Urinary bladder (tissue), 4 donors: ENCODE measurements around the gene NFYC. TPM values are rescaled to one million over a fixed set of nuclear protein-coding genes. Genes with fewer than 3 reads are reported as not detected.

ENCODE experiments used
- DNase-seq: peaks from one replicate; pipeline ENCODE4 v3.0.0-alpha.2; 2015; ENCODE audit errors: extremely low spot score
- H3K27ac ChIP-seq: one replicate; pipeline ENCODE4 v1.5.1; 2013; ENCODE audit warnings: low read depth, mild to moderate bottlenecking, moderate library complexity
- H3K36me3 ChIP-seq: one replicate; pipeline ENCODE4 v1.6.1; 2013; ENCODE audit warnings: mild to moderate bottlenecking, moderate library complexity; ENCODE audit not compliant: insufficient read depth
- H3K4me1 ChIP-seq: one replicate; pipeline ENCODE4 v1.6.1; 2013; ENCODE audit warnings: mild to moderate bottlenecking, moderate library complexity; ENCODE audit not compliant: insufficient read depth
- H3K4me3 ChIP-seq: one replicate; pipeline ENCODE4 v1.5.1; 2013; ENCODE audit warnings: low read depth, low read length
- WGBS: extraction: QIAGEN DNeasy Blood & Tissue Kit; methylation state at CpG from one replicate; pipeline ENCODE4 v1.1.7; 2013; 5-methylcytosine and 5-hydroxymethylcytosine counted together
- polyA plus RNA-seq: library from polyadenylated mRNA; stranded (reverse); fragments of 200-250 nt; gene quantifications from one replicate; pipeline ENCODE4 v1.2.3, GENCODE V29; 2013
- total RNA-seq: library from RNA; depleted of rRNA; stranded (reverse); fragments of >200 nt; gene quantifications from one replicate; pipeline ENCODE4 v1.2.3, GENCODE V29; 2014
- donor health status: healthy with polysubstance abuse.
- donor health status: healthy.

NFYC gene
- total and polyA plus RNA-seq, 2 donors: 43.8 to 52.3 TPM

DNA sequence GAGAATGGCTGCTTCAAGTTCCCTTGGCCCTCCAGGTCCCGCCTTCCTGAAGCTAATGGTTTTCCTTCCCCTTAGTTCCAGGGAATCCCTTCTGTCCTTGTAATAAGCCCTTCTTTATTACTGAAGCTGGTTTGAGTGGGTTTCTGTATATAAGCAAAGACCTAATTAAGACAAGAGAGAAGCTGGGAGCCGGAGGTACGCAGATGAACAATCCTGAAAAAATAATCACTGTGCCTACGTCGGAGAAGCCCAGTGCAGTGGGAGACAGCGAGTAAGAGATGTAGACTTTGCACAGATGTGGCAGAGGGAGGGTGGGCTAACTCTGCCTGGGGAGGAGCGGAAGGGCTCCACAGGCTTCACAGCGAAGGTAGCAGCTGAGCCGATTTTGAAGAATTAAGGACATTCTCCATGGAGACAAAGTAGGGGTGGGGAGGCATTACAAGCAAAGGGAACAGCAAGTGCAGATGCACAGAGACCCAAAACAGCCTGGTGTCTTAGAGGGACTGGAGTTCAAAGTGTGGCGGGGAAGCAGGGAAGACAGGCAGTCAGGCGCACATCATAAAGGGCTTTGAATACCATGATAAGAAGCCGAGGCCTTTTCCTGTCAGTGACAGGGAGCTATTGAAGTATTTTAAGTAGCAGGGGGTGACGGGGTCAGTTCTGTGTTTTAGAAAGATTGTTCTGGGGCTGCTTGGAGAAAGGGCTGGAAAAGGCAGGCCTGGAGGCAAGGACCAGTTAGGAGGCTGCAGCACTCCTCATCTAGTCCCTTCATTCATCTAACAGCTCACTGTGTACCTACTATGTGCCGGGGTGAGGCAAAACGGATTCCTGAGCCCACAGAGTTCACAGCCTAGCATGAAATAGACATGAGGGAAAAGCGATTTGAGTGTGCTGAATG lies 32.5 kb upstream of the NFYC start:
- Histone ChIP-seq H3K36me3 (no peaks in the 10 kb centered on the region), H3K27ac (no peak overlapping the region), H3K4me1 (no peaks in the 10 kb centered on the region), H3K4me3 (no peak overlapping the region)
- no peak for DNase-seq
- WGBS: 64% methylated on average over 16 of the region's 16 CpGs

DNA sequence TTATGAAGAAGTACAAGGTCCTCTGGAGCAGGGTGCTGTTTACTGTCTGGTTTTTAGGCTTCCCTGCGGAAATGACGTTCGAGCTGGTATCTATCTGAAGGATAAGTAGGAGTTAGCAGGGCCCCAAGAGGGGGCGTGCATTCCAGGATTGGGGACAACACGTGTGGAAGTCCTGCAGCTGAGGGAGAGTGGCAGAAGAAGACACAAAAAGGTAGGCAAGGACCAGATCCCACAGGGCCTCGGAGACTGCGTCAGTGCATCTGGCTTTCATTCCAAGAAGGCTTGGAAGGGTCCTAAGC lies 31.9 kb upstream of the NFYC start:
- H3K36me3 ChIP-seq: no peaks in the 10 kb centered on the region
- no peaks in the 10 kb centered on the region for H3K4me1 ChIP-seq
- H3K27ac ChIP-seq: no peak overlapping the region
- no peak for DNase-seq
- H3K4me3 ChIP-seq: no peak overlapping the region
- WGBS: 52% methylated on average over 7 of the region's 7 CpGs

DNA sequence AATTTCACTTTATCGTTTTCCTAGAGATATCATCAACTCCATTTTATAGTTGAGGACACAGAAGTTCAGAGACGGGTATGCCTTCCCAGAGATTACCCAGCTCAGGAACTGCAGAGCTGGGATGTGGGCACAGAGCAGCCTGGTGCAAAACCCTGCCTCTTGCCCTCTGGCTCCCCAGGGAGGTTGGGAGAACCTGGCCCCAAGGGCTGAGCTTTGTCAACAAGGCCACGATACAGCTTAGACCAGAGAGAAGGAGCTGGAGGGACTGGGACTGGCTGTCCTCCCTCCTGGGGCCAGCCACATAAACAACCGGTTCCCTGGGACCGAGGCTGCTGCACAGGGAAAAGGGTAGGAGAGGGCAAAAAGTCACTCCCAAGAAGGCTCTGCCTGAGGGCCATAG lies 29.8 kb upstream of the NFYC start:
- Histone ChIP-seq H3K4me3 (no peak overlapping the region), H3K4me1 (no peaks in the 10 kb centered on the region), H3K27ac (no peak overlapping the region), H3K36me3 (no peaks in the 10 kb centered on the region)
- WGBS: 66% methylated on average over 5 of the region's 5 CpGs
- no peak for DNase-seq

DNA sequence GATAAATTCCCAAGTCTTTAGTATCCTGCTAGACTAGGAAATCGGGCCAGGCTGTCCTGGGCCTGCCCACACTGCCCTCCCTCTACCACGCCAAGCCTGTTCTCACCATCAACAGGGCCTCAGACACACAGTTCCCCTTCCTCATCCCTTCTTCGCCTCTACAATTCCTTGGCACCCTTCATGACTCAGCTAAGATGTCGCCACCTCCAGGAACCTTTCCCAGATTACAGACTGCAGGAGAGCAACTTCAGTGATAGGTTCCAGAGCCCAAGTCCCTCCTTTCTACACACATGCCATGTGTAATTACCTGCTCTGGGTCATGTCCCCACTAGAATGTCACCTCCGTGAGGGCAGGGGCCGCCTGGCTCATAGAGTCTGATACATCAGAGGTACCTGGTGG lies 29.4 kb upstream of the NFYC start:
- 72% methylated on average over 6 of the region's 6 CpGs for WGBS
- no peak for DNase-seq
- Histone ChIP-seq H3K4me1 (no peaks in the 10 kb centered on the region), H3K4me3 (no peak overlapping the region), H3K36me3 (no peaks in the 10 kb centered on the region), H3K27ac (no peak overlapping the region)

DNA sequence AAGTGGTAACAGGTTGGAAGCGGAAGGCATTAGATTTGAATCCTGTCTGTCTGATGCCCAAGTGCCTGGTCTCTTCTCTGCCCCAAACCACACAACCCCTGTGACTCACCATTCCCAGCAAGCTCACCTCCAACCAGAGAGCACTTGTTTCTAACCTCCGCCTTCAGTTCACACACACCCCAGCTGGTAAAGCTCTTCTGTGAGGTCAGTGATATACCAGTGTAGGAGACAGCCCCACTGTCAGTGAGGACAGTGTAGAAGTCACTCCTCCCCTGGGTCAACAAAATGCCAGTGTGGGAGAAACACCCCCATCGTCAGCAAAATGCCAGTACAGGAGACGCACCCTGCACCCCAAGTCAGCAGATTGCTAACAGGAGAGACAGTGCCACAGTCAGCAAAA lies 28.6 kb upstream of the NFYC start:
- H3K4me3 ChIP-seq: no peak overlapping the region
- no peak for DNase-seq
- H3K4me1 ChIP-seq: no peaks in the 10 kb centered on the region
- H3K36me3 ChIP-seq: no peaks in the 10 kb centered on the region
- no peak overlapping the region for H3K27ac ChIP-seq
- WGBS: 70% methylated on average over 4 of the region's 4 CpGs

DNA sequence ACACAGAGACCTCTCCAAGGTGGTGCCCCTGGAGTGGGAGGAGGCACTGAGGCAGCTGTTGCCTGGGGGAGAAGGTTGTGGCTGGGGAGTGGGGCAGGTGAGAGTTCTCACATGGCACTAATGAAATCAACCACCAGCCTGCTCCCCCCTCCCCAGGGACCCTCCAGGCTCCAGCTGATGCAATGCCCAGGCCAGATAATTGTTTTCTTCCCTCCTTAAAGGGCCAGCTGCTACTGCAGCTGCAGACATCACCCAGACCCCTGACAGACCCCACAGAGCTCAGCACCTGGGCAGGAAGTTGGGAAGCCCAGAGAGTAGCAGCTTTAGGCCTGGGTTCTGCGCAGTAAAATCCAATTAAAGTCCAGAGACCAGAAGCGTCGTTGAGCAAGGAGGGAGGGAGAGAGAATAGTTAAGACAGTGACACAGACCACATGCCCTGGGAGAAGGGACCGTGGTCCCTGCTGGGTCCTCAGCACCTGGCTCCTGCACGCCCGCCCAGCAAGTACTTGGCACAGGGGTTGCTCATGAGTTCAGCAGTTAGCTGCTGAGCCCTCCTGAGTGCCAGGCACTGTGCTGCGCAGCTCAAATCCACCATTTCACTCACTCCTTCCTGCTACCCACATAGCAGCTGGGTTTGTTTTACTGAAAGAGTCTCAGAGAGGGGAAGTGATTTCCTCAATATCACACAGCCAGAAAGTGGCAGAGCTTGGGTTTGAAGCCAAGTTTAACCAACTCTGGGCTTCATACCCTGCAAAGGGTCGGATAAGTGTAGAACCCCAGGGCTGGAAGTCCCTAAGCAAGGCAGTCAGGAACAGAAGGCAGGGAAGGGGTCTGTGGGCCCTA lies 28.0 kb upstream of the NFYC start:
- DNase-seq: no peak
- Histone ChIP-seq H3K4me3 (no peak overlapping the region), H3K4me1 (no peaks in the 10 kb centered on the region), H3K27ac (no peak overlapping the region), H3K36me3 (no peaks in the 10 kb centered on the region)
- WGBS: 57% methylated on average over 8 of the region's 8 CpGs

DNA sequence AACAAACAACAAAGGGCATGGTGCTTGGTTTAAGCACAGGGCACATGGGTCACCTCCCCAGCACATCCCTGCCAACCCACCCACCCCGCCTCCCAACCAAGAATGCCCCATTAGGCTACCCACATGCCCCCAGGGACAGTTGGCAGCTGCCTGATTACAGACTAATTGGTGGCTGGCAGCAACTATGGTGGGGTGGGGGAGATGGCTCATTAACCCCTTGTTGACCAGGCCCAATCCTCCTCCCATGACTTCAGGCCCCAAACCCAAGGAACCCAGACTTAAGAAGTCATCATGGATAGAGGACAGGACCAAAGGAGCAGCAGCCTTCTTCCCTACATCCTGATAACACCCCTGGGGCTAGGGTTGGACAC lies 27.4 kb upstream of the NFYC start:
- H3K4me3 ChIP-seq: no peak overlapping the region
- no peak overlapping the region for H3K27ac ChIP-seq
- no peak for DNase-seq
- H3K4me1 ChIP-seq: no peaks in the 10 kb centered on the region
- WGBS: 92% methylated on average over 1 of the region's 1 CpG
- no peaks in the 10 kb centered on the region for H3K36me3 ChIP-seq

DNA sequence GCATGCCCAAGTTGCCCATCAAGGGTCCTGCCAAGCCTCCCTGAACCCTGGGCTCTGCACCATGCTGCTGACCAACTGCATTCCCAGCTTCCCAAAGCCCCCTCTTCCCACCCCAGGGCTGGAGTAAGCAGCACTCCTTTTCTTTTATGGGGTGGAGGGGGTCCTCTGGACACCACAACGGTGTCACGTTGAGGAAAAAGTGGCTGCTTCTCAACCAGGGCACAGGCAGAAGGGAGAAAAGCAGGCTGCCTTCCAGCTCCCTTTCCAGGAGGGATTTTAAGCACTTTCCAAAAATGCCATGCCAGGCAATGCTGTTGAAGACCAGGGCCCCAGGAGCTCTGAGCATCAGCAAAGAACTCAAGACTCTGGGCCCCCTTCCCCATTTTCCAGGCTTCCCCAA lies 26.7 kb upstream of the NFYC start:
- Histone ChIP-seq H3K4me1 (no peaks in the 10 kb centered on the region), H3K27ac (no peak overlapping the region), H3K4me3 (peak overlapping the region; percentile 79), H3K36me3 (no peaks in the 10 kb centered on the region)
- no peak for DNase-seq
- WGBS: 48% methylated on average over 2 of the region's 2 CpGs

DNA sequence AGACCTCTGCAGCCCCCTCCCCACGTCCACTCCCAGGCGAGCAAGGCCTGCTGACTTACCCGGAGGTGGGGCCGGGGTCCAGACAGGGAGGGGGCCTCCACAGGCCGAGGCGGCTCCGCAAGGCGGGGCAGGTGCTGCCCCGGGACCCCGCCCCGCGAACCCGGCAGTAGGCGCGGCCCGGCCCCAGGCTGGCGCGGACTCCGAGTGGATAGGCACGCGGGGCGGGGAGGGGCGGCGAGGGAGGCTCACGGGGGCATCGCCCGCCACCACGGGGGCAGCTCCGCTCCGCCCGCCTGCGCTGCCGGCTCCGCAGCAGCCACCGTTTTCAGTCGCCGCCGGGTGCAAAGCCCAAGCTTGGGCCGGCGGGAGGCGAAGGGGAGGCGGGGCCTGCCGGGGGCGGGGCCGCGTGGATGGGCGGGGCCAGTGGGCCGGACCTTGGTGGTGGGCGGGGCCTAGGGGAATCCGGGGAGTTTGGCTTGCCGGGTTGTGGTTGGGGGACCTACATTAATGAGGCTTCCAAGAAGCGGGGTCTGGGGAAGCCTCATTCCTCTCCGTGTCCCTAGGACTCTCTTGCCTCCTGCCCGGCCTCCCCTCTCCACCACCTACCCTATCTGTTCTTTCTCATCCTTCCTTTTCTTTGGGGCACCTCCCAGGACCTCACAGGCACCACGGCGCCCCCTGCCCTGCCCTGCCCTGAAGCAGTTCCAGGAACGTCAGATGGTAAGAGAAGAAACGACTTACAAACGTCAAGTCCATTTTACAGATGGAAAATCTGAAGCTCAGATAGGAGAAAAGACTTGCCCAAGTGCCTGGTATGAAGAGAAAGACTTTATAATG lies 26.0 kb upstream of the NFYC start, which contains the start of gene RIMS3:
TSS of gene RIMS3 (minus strand) at position 348 of the 837 bp plus-strand sequence. CDS start 23,757 bp downstream, outside the sequence.
- no peak for DNase-seq
- H3K4me3 ChIP-seq: peak within 1 kb of the TSS; percentile 79
- WGBS: under 1% methylated on average over 59 of the region's 59 CpGs
- H3K4me1 ChIP-seq: no peaks in the 10 kb centered on the region
- H3K27ac ChIP-seq: no peak within 1 kb of the TSS
- no peaks in the 10 kb centered on the region for H3K36me3 ChIP-seq

DNA sequence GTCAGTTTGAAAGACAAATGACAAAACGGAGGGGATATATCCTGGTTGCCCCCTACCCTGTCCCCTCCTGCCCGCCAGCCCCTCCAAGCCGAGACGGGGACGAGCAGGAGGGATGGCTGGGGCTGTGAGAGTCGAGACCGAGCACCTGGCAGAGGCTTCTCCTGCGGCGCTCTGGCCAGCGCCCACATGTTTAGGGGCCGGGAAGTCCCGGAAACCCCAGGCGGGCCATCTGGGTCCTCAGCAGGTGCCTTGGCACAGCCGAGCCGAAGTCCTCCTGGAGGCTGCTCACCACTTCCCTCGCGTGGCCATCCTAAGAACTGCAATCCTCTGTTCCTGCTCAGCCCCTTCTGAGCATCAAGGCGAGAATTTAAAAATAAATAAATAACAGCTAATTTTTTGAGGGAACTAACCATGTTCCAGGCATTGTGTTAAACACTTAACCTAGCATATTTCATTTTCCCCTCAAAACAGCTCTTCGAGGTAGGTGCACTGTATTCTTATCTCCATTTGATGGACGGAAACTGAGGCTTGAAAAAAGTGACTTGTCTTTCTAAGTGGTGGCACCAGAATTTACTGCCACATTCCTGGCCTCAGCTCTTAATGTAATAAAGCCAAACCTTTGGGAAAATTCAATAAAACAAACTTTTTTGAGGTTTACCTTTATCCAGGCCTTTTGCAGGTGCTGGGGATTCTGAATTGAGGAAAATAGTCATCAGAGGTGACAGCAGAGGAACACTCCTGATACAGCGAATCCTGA lies 22.6 kb upstream of the NFYC start:
- Histone ChIP-seq H3K4me1 (no peaks in the 10 kb centered on the region), H3K27ac (no peak overlapping the region), H3K36me3 (no peaks in the 10 kb centered on the region), H3K4me3 (no peak overlapping the region)
- DNase-seq: no peak
- whole genome bisulfite sequencing: 11% methylated on average over 21 of the region's 21 CpGs

DNA sequence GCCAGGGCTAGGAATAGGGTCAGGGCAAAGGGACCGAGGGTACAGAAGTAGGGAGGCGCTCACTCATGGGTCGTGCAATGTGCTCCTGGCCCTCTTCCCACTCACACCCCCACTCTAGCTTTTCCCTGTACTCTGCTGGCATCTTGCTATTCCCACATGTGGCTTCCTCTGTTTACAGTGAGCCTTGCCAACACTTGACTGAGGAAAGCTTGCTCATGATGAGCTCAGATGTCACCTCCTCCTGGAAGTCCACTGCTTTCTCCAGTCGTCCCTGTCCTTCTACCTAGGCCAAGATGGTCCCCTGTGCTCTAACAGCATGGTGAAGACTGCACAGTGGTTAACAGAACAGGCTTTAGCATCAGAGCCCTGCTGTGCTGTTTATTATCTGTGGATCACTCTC lies 18.1 kb upstream of the NFYC start:
- no peak overlapping the region for H3K4me3 ChIP-seq
- no peaks in the 10 kb centered on the region for H3K4me1 ChIP-seq
- no peak overlapping the region for H3K27ac ChIP-seq

DNA sequence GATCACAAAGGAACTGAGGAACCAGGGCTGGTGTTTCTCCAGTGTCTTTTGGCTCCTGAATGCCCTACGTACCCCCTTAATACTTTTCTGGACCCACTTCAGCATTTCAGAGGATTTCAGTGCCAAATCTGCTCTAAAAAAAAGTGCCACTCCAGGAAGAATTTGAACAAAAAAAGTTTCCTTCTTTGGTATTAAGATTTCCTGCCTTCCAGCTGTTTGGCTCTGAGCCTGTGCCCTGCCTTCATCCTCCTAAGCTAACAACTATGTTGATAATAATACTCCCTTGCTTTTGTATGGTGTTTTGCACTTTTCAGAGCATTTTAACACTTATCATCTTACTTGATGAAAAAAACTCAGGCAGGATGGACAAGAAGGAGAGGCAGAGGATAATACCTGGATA lies 15.0 kb upstream of the NFYC start:
- H3K36me3 ChIP-seq: no peaks in the 10 kb centered on the region
- no peaks in the 10 kb centered on the region for H3K4me1 ChIP-seq
- no peak for DNase-seq
- H3K27ac ChIP-seq: no peak overlapping the region
- no peak overlapping the region for H3K4me3 ChIP-seq
- 19% methylated on average over 1 of the region's 1 CpG for WGBS

More for the DNA sequence above, 18.1 kb upstream of the NFYC start:
- 82% methylated on average over 4 of the region's 4 CpGs for WGBS
- H3K36me3 ChIP-seq: no peaks in the 10 kb centered on the region
- DNase-seq: no peak
